IPS-11a (cell line): ENCODE measurements around the gene SKAP1.
"Not testable (repeated sequence)": the region's sequence is repeated elsewhere in the genome, so short reads cannot be mapped to it uniquely, and the experiment has no call there.

Experiments used
- H3K4me3 ChIP-seq: one replicate; pipeline ENCODE4 v1.5.1; 2013; ENCODE audit warnings: low read depth, low read length, control low read depth

Gene SKAP1

DNA sequence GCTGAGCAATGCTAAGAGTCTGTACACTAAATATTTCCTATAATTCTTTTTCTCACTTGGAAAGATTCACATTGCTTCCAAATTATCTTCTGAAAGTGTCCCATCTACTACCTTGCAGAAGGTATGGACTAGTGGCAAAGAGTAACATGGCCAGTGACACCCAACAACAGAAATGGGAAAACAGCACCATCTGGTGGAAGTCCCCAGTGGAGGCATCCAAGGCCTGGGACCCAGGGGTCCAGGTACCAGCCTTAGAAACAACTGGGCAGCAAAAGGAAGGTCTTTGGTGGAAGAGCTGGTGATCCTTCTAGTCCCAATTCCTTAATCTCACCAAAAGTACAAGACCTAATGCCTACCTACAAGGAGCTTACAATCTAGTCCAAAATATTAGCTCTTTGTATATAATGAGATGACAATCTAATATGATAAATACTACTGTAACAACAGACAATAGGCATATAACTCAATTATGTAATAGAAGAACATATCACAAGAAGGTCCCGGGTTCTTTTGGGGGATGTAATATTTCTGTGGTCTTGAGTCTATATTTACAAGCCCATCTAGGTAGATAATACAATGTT is 55.3 kb downstream of the SKAP1 start:
- H3K4me3 ChIP-seq = no peak overlapping the region

DNA sequence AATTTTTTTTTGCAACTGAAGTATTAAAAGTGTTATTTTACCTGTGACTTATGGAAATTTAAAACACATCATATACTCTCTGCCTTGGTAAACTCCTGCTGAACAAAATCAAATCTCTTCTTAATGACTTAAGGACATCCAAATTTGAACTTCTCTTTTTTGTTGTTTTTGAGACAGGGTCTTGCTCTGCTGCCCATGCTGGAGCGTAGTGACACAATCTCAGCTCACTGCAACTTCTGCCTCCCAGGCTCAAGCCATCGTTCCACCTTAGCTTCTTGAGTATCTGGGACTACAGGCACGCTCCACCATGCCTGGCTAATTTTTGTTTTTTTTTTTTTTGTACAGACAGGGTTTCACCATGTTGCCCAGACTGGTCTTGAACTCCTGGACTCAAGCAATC is 56.1 kb downstream of the SKAP1 start:
- H3K4me3 ChIP-seq = no peak overlapping the region

DNA sequence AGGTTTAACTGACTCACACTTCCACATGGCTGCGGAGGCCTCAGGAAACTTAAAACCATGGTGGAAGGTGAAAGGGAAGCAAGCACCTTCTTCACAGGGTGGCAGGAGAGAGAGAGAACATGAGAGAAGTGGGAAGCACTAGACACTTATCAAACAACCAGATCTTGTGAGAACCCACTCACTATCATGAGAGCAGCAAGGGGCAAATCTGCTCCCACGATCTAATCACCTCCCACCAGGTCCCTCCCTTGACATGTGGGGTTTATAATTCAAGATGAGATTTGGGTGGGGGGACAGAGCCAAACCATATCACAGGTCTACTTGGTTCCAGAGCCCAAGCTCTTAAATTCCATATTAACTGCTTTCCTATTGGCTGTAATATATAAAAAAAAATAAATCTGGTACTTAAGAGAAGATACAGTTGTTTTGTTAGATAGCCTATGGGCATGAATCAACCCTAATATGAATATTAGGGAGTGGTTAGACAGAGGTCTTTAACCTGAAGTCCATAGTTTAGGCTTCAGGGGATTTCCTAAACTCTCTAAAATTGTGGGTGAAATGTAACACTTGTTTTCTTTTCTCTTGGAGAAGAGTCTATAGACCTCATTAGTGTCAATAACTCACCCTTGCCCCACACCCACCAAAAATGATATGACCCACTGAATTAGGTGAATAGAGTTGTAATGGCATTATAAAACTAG is 56.7 kb downstream of the SKAP1 start:
- no peak overlapping the region for H3K4me3 ChIP-seq

DNA sequence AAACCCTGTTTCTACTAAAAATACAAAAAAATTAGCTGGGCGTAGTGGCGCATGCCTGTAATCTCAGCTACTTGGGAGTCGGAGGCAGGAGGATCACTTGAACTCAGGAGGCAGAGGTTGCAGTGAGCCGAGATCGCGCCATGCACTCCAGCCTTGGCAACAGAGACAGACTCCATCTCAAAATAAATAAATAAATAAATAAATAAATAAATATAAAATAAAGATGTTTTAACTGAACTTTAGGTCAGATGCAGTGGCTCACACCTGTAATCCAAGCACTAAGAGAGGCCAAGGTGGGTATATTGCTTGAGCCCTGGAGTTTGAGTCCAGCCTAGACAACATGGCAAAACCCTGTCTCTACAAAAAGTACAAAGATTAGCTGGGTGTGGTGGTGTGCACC is 61.0 kb downstream of the SKAP1 start:
- H3K4me3 ChIP-seq = not testable (repeated sequence)

DNA sequence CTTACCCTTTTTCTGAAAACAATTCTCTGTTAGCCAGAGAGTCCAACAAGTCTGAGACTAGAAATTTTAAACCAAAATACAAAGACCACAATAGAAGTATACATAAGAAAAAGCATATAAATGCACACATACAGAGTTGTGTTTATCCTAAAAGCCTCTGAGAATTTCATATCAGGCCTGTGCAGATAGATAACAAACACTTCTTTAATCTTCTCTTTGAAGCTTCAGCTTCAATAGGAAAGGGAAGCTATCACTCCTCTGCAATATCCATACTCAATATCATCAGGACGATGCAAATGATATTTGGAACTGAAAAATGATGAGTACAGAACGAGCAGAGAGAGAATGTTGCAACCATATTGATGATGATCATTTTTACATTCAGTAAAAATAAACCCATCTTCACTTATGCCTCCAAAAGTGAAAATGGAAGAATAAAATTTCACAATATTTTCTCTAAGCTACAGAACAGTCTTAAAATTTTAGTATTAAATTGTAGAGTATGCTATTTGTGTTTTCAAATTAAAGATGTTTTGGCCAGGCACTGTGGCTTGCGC is 61.6 kb downstream of the SKAP1 start:
- no peak overlapping the region for H3K4me3 ChIP-seq

DNA sequence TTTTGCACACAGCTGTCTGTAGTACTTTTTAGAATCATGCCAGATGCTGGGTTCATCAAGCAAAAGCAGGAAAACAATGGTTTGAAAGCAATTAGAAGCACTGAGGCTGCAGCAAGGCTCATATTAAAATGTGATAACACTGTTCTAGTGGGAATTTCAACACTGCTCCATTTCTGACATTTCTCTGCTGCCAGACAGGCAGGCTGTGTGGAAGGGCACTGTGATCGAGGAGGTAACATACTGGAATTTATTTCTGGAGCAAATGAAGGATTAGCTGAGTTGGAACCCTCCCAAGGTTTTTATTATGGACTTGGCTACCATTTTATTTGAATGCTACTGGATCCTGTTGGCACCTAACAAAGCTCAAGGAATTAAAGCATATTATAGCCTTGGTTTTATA is 66.9 kb downstream of the SKAP1 start:
- H3K4me3 ChIP-seq = no peak overlapping the region

DNA sequence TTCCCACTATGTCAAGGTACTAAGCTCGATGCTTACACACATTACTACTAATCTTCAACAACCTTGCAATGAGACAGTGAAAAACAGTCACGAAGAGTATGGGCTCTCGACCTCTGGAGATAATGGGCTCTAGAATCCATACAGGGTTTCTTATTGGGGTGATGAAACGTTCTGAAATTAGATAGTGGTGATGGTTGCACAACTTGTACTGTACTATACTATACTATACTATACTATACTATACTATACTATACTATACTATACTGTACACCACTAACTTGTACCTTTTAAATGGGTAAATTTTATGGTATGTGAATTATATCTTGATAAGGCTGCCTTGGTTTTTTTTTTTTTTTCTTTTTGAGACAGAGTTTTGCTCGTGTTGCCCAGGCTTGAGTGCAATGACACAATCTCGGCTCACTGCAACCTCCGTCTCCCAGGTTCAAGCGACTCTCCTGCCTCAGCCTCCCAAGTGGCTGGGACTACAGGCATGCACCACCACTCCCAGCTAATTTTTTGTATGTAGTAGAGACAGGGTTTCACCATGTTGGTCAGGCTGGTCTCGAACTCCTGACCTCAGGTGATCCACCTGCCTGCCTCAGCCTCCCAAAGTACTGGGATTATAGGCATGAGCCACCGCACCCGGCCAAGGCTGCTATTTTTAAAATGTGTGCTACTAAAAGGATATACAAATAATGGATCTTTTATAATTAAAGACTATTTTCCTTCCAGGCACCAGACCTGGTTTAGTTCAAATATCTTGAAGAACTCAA is 69.0 kb downstream of the SKAP1 start:
- H3K4me3 ChIP-seq = not testable (repeated sequence)

DNA sequence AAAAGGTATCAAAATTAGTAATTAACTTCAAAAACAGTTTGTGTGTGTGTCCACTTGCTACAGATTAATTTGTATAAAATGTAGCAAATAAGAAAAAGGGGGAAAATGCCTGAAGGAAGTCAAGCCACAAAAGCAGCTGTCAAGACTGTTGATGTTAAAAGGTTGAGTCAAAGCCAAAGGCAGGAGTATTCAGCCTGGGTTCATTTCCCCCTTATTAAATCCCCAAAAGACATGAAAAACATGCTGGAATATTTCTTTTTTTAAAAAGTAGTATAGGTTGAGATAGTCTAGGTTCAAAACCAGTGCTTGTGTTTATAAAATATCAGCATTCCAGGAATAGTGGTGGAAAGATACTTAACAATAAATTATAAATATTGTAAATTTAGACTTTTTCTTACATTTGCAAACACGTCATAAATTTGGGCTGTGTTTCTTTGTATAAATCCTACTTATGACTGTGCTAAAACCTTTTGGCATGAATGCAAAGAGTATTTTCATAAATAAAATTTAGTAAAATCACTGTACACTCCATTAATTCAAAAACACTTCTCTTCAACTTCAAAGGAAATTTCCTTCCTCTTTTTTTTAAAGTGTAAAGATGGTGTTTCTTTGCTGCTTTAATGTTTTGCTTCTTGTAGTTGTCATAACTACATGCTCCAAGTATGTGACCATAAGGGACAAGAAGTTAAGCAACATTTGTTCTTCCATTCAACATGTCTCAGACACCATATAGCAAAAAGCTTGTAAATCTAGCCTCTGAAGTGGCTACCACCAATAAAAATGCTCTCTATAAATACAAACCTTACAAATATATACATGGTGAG is 72.0 kb downstream of the SKAP1 start:
- no peak overlapping the region for H3K4me3 ChIP-seq

DNA sequence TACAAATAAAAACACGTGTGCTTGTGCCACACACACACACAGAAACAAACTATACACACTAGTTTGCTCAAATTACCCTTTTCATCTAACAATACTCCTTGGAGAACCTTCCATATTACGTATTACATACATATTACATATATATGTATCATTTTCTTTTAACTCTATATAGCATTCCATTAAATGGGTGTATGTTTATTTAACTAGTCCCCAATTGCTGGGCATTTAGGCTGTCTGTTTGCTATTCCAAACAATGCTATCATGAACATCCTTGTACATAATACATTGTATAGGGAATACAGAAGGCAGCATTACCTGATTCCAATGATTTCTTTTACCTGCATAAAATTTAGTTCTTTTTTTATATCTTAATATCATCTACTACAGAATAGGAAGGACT is 73.1 kb downstream of the SKAP1 start:
- no peak overlapping the region for H3K4me3 ChIP-seq

DNA sequence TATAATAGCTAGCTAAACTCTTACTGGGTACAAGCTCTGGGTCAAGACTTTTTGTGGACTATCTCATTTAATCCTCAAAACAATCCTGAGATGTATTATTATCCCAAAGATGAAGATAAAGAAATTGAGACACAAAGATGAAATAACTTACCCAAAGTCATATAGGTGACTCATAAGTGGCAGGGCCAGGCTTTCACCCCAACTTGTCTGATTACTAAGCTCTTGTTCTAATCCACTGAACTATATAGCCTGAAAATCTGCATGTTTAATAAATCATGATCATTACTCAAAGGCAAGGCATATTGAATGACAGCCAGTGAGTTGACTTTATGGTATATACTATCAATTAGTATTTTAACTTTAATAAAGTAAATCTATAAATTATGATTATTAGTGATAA is 77.4 kb downstream of the SKAP1 start:
- H3K4me3 ChIP-seq = no peak overlapping the region

DNA sequence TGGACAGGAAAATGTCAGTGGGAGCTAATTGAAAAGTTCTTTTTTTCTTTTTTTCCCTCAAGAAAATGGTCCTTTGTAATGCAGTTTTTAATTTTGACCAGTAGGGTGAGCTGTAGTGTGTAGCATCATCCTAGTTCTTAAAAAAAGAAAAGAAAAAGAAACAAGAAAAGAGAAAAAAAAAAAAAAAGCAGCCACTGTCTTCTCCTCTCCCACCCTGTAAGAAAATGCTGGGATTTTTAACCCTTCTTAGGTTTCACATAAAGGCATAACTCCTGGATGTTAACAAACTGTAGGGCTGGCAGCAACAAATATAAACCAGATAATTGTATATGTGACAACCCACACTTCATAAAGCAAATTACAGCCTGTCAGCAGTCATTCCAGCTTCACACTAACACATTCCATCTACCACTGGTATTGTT is 78.1 kb downstream of the SKAP1 start:
- no peak overlapping the region for H3K4me3 ChIP-seq

DNA sequence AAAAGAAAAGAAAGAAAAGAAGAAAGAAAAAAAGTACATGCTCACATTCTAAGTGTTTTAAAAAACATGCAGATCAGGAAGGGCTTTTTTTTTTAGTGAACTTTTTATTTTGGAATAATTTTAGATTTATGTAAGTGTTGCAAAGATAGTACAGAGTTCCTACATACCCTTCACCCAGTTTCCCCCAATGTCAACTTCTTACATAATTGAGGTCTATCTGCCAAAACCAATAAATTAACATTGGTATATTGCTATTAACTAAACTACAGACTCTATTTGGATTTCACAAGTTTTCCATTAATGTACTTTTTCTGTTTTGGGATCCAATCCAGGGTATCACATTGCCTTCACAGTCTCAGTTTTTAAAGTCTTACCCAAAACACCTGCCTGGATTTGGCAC is 81.7 kb downstream of the SKAP1 start:
- H3K4me3 ChIP-seq = no peak overlapping the region

DNA sequence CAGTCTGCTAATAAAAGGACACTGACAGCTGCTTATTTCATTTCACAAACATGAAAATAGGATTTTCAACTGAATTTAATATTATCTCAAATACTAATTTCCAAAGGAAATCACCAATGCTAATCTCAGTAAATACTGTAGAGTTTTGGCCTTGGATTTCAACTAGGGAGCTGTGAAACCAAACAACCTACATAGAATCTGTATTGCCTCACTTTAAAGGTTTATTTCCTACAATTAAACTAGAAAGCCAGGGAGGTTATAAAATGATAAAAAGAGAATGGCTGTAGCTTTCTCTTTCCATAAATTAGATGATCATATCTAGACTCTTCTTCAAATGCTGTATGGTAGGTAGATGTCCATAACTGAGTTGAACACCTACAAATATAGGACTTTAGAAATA is 82.8 kb downstream of the SKAP1 start:
- no peak overlapping the region for H3K4me3 ChIP-seq

DNA sequence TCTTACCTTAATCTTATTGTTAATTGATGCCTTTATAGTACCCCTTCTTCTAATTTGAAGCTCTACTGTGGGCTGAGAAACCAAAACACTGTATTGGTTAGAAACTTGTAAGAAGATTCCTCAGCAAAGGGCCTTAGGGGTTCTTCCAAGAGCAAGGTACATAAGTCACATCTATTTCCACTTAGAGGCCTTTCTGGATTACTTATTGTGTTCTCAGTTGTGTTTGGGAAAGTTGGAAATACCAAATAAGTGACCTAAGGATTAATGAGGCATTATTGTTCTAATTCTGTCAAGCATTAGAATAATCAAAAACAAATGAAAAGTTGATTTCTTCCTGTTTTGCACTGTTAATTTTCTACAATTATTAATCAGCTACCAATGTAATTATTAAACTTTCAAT is 85.8 kb downstream of the SKAP1 start:
- no peak overlapping the region for H3K4me3 ChIP-seq

DNA sequence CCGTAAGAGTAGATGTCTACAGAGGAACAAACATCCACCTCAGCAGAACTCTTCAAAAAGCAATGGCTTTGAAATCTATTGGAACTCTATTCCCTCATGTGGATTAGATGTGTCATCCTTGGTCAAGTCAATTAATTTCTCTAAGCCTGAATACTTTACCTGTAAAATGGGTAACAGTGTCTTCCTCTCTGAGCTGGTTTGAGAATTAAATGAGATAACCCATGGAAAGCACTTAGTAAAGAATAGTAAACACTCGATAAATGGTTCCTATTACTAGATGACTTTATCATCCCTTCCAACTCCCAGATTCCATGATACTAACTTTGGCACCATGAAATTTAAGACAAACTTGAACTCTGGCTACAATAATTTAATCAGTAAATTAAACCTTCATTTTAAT is 89.1 kb downstream of the SKAP1 start:
- no peak overlapping the region for H3K4me3 ChIP-seq

DNA sequence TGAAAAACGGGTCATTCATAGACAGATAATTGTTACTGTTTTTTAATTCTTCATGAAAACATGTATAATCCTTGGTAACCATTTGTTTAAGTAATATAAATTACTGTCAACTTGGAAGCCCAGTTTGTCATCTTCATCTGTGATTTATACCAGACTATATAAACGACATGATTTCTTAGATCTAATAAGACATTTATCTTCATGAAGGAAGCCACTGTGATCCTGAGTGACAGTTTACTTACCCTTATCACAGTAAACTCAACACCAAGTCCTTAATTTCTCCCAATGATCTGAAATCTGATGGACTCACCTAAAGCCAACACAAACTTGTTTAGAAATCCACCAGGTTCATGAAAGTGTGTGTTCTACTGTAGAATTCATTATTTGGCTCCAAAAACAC is 91.3 kb downstream of the SKAP1 start:
- no peak overlapping the region for H3K4me3 ChIP-seq

DNA sequence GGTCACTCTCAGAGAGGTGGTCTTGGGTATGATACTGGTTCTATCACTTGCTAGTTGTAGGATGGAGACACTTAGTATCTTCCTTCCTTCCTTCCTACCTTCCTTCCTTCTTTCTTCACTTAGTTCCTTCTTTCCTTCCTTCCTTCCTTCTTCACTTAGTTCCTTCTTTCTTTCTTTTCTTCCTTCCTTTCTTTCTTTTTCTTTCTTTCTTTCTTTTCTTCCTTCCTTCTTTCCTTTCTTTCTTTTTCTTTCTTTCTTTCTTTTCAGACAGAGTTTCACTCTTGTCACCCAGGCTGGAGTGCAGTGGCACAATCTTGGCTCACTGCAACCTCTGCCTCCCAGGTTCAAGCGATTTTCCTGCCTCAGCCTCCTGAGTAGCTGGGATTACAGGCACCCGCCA is 92.1 kb downstream of the SKAP1 start:
- H3K4me3 ChIP-seq = not testable (repeated sequence)

DNA sequence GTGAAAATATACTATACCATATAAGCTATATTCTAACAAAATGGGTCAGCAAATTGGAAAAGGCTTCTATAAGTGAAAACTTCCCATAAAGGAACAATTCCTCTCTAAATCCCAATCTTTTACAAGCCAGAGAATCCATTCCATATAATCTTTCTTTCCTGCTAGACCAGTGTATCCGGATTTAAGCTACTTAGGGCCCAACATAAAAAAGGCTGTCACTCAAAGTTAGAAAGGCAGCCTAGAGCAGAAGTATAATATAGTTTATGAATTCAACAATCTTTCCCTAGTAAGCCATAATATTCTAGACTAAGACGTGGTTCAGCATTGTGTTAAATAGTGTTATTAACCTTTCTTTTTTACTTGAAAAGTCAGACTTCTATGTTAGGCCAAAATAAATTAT is 93.0 kb downstream of the SKAP1 start:
- H3K4me3 ChIP-seq = no peak overlapping the region

DNA sequence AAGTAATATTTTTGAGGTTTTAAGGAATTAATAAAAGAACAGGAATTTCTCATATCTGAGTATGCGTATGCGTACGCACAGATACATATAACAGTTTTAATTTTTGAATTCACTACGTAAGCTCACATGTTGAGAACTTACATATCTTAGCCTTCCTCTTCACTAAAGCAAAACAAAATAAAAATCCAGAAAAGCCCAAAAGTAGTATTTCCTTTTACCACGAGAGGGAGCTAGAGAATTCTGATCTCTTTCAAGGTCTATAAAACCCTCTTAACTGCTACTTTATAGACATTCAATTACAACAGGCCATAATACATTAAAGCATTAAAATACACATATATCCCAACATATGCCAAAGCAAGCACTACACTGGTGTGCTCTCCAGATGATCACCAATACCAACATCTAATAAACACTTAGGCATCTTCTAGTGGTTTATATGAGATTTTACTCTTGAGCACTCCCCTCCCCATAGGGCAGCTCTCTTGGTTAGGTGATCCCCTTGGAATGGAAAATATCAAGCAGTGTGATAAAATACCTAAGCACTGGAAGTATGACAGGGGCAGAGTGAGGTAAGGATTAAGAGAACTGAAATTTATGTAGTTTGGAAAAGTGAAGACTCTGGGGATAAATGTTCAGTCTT is 94.0 kb downstream of the SKAP1 start:
- H3K4me3 ChIP-seq = no peak overlapping the region

DNA sequence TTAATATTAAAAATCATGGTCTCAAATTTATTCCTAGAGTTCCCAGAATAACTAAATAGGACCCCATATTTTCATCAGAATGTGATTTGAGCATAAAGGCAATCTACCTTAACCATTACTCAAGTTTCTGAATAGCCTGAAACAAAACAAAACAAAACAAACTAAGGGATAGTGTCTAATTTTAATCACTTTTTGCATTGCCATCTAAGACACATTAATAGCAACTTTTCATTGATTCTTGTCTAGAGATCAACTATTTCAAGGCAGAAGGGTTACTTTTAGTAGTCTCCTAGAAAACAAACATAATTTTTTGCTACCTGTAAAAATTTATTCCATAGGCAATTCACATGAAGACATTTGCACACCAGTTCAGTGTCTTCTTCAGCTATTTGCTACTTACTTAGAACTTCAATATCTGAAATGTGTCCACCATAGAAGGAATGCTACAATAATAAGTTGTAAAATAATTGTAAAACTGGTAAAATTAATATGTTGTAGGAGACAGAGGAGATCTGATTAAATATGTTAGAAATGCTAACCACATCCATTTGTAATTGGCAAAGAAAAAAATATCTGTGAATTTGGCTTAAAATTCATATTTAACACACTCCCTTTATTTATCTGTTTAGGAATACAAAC is 94.7 kb downstream of the SKAP1 start:
- H3K4me3 ChIP-seq = no peak overlapping the region
